GM12878 (cell line): ENCODE measurements around the gene DNAAF3.

ENCODE experiments used
- BHLHE40 ChIP-seq, 2 experiments: fragments of 450-650 bp in 1 of 2; IDR thresholded peaks; 2 replicates each; pipeline ENCODE4 v1.6.1; 2011 to 2017; ENCODE audit warnings: low read depth in 2 of 2, borderline replicate concordance in 1 of 2, improper control_type of control experiment in 1 of 2, low read length in 1 of 2, mild to moderate bottlenecking in 1 of 2
- CEBPB ChIP-seq, 2 experiments: fragments of 150-350 bp in 1 of 2; IDR thresholded peaks; 2 replicates each; pipeline ENCODE4 v1.6.1; 2012 to 2014; ENCODE audit warnings: low read depth in 2 of 2, low read length in 2 of 2, borderline replicate concordance in 1 of 2, inconsistent platforms in 1 of 2
- CTCF ChIP-seq, 3 experiments: IDR thresholded peaks in 2 of 3; conservative IDR thresholded peaks in 1 of 3; 2 replicates each; pipeline ENCODE4 v1.5.1; 2011; ENCODE audit warnings: low read depth in 3 of 3, low read length in 3 of 3, mild to moderate bottlenecking in 3 of 3, control low read depth in 2 of 3, moderate library complexity in 2 of 3, inconsistent platforms in 1 of 3, mixed read lengths in 1 of 3; ENCODE audit not compliant: control insufficient read depth in 2 of 3, insufficient read depth in 1 of 3; ENCODE audit errors: extremely low read depth in 1 of 3
- EZH2 ChIP-seq: IDR thresholded peaks from 2 replicates; pipeline ENCODE4 v1.6.1; 2012; ENCODE audit warnings: low read depth, mild to moderate bottlenecking, control low read depth, inconsistent platforms, low read length, borderline replicate concordance; ENCODE audit not compliant: control insufficient read depth
- HCFC1 ChIP-seq: fragments of 150-350 bp; IDR thresholded peaks from 2 replicates; pipeline ENCODE4 v1.6.1; 2014; ENCODE audit warnings: low read length
- HDAC2 ChIP-seq: fragments of 200-600 bp; sonication (generic); IDR thresholded peaks from 2 replicates; pipeline ENCODE4 v1.6.1; 2017
- JUND ChIP-seq: IDR thresholded peaks from 2 replicates; pipeline ENCODE4 v1.6.1; 2012; ENCODE audit warnings: low read depth, mild to moderate bottlenecking, low read length, improper control_type of control experiment, moderate library complexity
- NRF1 ChIP-seq: conservative IDR thresholded peaks from 2 replicates; pipeline ENCODE4 v1.6.1; 2011; ENCODE audit warnings: mild to moderate bottlenecking, low read depth, low read length, improper control_type of control experiment
- PBX3 ChIP-seq: IDR thresholded peaks from 2 replicates; pipeline ENCODE4 v1.6.1; 2011; ENCODE audit warnings: mild to moderate bottlenecking, low read depth, low read length, moderate library complexity; ENCODE audit not compliant: insufficient replicate concordance
- RB1 ChIP-seq: fragments of 450-650 bp; formaldehyde crosslinking; IDR thresholded peaks from 2 replicates; pipeline ENCODE4 v1.6.1; 2017; ENCODE audit warnings: mild to moderate bottlenecking, borderline replicate concordance
- SMAD1 ChIP-seq: fragments of 450-650 bp; IDR thresholded peaks from 2 replicates; pipeline ENCODE4 v1.6.1; 2018; ENCODE audit warnings: mild to moderate bottlenecking, low read depth; ENCODE audit not compliant: partially characterized antibody
- TCF7 ChIP-seq: IDR thresholded peaks from 2 replicates; pipeline ENCODE4 v1.6.1; 2014; ENCODE audit warnings: antibody characterized with exemption, borderline replicate concordance
- ZBTB33 ChIP-seq: fragments of 450-650 bp; IDR thresholded peaks from 2 replicates; pipeline ENCODE4 v1.6.1; 2017; ENCODE audit warnings: mild to moderate bottlenecking

GRCh38 chr19:55134736-55135135 lies 31.7 kb downstream of the DNAAF3 start:
- no peak for TF ChIP-seq BHLHE40 (IDR thresholded peaks at IDR 0.05; ENCODE audit: borderline replicate concordance in 1 of 2, low read depth in 2 of 2, low read length in 1 of 2)
- TF ChIP-seq ZBTB33, result no peak
- no peak for TF ChIP-seq CTCF (IDR thresholded peaks at IDR 0.05 in 2 of 3, conservative IDR thresholded peaks at IDR 0.05 in 1 of 3; ENCODE audit: control insufficient read depth in 2 of 3, extremely low read depth in 1 of 3, insufficient read depth in 1 of 3, low read depth in 3 of 3, low read length in 3 of 3)
- TF ChIP-seq HDAC2, result no peak
- no peak for TF ChIP-seq TCF7
- no peak for TF ChIP-seq HCFC1
- TF ChIP-seq CEBPB (IDR thresholded peaks at IDR 0.05; ENCODE audit: borderline replicate concordance in 1 of 2, low read depth in 2 of 2, low read length in 2 of 2), result no peak
- TF ChIP-seq SMAD1, result no peak
- TF ChIP-seq RB1, result no peak
- TF ChIP-seq EZH2, result no peak
- TF ChIP-seq NRF1, result no peak
- TF ChIP-seq JUND, result no peak
- TF ChIP-seq PBX3, result no peak
